Measurements from ENCODE around the gene HSD17B1. TPM values are rescaled to one million over a fixed set of nuclear protein-coding genes. Genes with fewer than 3 reads are reported as not detected.

HSD17B1 gene
- total and polyA plus RNA-seq, 2 of the 13 experiments (the other 11 are each of a cell fraction or from before 2014, with no cell fraction given): 0.54 to 0.93 TPM

GRCh38 chr17:42537826-42538451, 14.8 kb upstream of the HSD17B1 start:
- CTCF ChIA-PET (ENCODE audit: low intra/inter-chr PET ratio, low total read pairs): no interaction called here
- in situ Hi-C loops (cut with HindIII; ENCODE audit: extremely low pct_ligation_motif_present, low pct_unique_long_range_greater_than_20kb): no loop called here
- FAIRE-seq (no peak), DNase-seq (ENCODE audit: low spot score) (no peak), ATAC-seq (no peak)
- Histone ChIP-seq H4K20me1 (ENCODE audit: insufficient read depth, low read length) (no peaks in the 10 kb centered on the region), H3K4me2 (ENCODE audit: low read depth, low read length) (no peak overlapping the region), H3K79me2 (ENCODE audit: insufficient read depth, low read length) (peaks cover 13% of the 10 kb centered on the region), H3K27ac (ENCODE audit: extremely low read length, insufficient read depth, low read length) (peak overlapping the region; percentile 29), H2AFZ (ENCODE audit: low read length) (no peak overlapping the region), H3K9me3 (ENCODE audit: low read length) (no peaks in the 10 kb centered on the region), H3K36me3 (replicated peaks in 1 of 2; ENCODE audit: control insufficient read depth in 1 of 2, insufficient read depth in 2 of 2, low read length in 2 of 2) (peaks cover 3 to 9% of the 10 kb centered on the region in 2 experiments; a peak in 2 of 5 replicates), H3K9ac (ENCODE audit: insufficient read depth, low read depth, low read length) (no peak overlapping the region), H3K4me3 (replicated peaks in 1 of 3; ENCODE audit: insufficient read depth in 1 of 3, low read depth in 2 of 3, low read length in 3 of 3) (no peak overlapping the region), H3K27me3 (ENCODE audit: control insufficient read depth in 1 of 2, insufficient read depth in 2 of 2, low read length in 2 of 2) (no peaks in the 10 kb centered on the region), H3K4me1 (ENCODE audit: insufficient read depth, low read length) (peaks cover 71% of the 10 kb centered on the region)
- no TSS peak for BruUV-seq (replicated peaks)
- WGBS (ENCODE audit: low lambda C conversion rate): 93% methylated on average over 5 of the region's 5 CpGs
- intact Hi-C loops (cut with micrococcal nuclease; ENCODE audit: unreplicated experiment): no loop called here
- POLR2A ChIA-PET: interaction anchor here (0.7 to 4.2 kb wide), 7 partner anchors 9 to 1262 kb away, joined by 3 to 68 read pairs (median 20); partner anchors contain the start of genes COASY, HSD17B1 and PSMC3IP
- TF ChIP-seq ZNF331 (CRISPR knock-in tag; IDR thresholded peaks at IDR 0.05): no peak
- TF ChIP-seq ZNF282 (IDR thresholded peaks at IDR 0.05; ENCODE audit: partially characterized antibody): no peak
- TF ChIP-seq DPF2 (CRISPR knock-in tag; IDR thresholded peaks at IDR 0.05; ENCODE audit: borderline replicate concordance, low read depth): no peak
- TF ChIP-seq ZNF333 (CRISPR knock-in tag; IDR thresholded peaks at IDR 0.05; ENCODE audit: borderline replicate concordance): no peak
- TF ChIP-seq PAX8 (CRISPR knock-in tag; IDR thresholded peaks at IDR 0.05; ENCODE audit: borderline replicate concordance): no peak
- TF ChIP-seq ETS1 (CRISPR knock-in tag; IDR thresholded peaks at IDR 0.05): no peak
- TF ChIP-seq NR2C2 (CRISPR knock-in tag; IDR thresholded peaks at IDR 0.05; ENCODE audit: borderline replicate concordance): no peak
- TF ChIP-seq MXD4 (CRISPR knock-in tag; IDR thresholded peaks at IDR 0.05): no peak
- no peak for TF ChIP-seq TIGD3 (CRISPR knock-in tag; IDR thresholded peaks at IDR 0.05; ENCODE audit: borderline replicate concordance)
- TF ChIP-seq FOSL2 (CRISPR knock-in tag; IDR thresholded peaks at IDR 0.05): no peak
- no peak for TF ChIP-seq MAX (IDR thresholded peaks at IDR 0.05)
- no peak for TF ChIP-seq TBX2 (CRISPR knock-in tag; IDR thresholded peaks at IDR 0.05; ENCODE audit: borderline replicate concordance)
- no peak for TF ChIP-seq PRDM10 (CRISPR knock-in tag; IDR thresholded peaks at IDR 0.05; ENCODE audit: low read depth)
- peak; percentile 61; the same call in 1 of the 2 replicates for TF ChIP-seq NRL (CRISPR knock-in tag; IDR thresholded peaks at IDR 0.05; ENCODE audit: borderline replicate concordance)
- no peak for TF ChIP-seq ZNF234 (CRISPR knock-in tag; conservative IDR thresholded peaks at IDR 0.05)
- TF ChIP-seq ZNF891 (CRISPR knock-in tag; IDR thresholded peaks at IDR 0.05): no peak
- 0 out of 2 replicates have a peak, but pooled peaks have one; percentile 8 for TF ChIP-seq IRF2 (CRISPR knock-in tag; IDR thresholded peaks at IDR 0.05)
- no peak for TF ChIP-seq CREBL2 (CRISPR knock-in tag; IDR thresholded peaks at IDR 0.05; ENCODE audit: borderline replicate concordance)
